GM12892 (cell line): ENCODE data around the gene ADAMTS12. TPM values are rescaled to one million over a fixed set of nuclear protein-coding genes. Genes with fewer than 3 reads are reported as not detected.

Source experiments
- DNase-seq: peaks from one replicate; pipeline ENCODE4 v3.0.0; 2011; ENCODE audit not compliant: insufficient read length
- FAIRE-seq: peaks from 2 replicates; lab custom pipeline; 2011; peaks lifted over from hg19 to GRCh38; lab: Jason Lieb, UNC
- POLR2A ChIP-seq: IDR thresholded peaks from 2 replicates; pipeline ENCODE4 v1.6.1; 2011; ENCODE audit warnings: low read depth, low read length, control low read depth
- POLR2AphosphoS5 ChIP-seq: IDR thresholded peaks from 2 replicates; pipeline ENCODE4 v1.6.1; 2011; ENCODE audit warnings: low read depth, low read length, control low read depth
- TAF1 ChIP-seq: IDR thresholded peaks from 2 replicates; pipeline ENCODE4 v1.6.1; 2011; ENCODE audit warnings: low read depth, mild to moderate bottlenecking, control low read depth, low read length, borderline replicate concordance
- polyA plus RNA-seq: library from polyadenylated mRNA; unstranded; fragments of >200 nt; gene quantifications from one replicate; pipeline ENCODE4 v1.2.1, GENCODE V29; 2012; ENCODE audit warnings: missing spikeins, inconsistent platforms; ENCODE audit not compliant: missing spikeins

The ADAMTS12 gene, protein sequence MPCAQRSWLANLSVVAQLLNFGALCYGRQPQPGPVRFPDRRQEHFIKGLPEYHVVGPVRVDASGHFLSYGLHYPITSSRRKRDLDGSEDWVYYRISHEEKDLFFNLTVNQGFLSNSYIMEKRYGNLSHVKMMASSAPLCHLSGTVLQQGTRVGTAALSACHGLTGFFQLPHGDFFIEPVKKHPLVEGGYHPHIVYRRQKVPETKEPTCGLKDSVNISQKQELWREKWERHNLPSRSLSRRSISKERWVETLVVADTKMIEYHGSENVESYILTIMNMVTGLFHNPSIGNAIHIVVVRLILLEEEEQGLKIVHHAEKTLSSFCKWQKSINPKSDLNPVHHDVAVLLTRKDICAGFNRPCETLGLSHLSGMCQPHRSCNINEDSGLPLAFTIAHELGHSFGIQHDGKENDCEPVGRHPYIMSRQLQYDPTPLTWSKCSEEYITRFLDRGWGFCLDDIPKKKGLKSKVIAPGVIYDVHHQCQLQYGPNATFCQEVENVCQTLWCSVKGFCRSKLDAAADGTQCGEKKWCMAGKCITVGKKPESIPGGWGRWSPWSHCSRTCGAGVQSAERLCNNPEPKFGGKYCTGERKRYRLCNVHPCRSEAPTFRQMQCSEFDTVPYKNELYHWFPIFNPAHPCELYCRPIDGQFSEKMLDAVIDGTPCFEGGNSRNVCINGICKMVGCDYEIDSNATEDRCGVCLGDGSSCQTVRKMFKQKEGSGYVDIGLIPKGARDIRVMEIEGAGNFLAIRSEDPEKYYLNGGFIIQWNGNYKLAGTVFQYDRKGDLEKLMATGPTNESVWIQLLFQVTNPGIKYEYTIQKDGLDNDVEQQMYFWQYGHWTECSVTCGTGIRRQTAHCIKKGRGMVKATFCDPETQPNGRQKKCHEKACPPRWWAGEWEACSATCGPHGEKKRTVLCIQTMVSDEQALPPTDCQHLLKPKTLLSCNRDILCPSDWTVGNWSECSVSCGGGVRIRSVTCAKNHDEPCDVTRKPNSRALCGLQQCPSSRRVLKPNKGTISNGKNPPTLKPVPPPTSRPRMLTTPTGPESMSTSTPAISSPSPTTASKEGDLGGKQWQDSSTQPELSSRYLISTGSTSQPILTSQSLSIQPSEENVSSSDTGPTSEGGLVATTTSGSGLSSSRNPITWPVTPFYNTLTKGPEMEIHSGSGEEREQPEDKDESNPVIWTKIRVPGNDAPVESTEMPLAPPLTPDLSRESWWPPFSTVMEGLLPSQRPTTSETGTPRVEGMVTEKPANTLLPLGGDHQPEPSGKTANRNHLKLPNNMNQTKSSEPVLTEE (N-terminal part only)
- 12.6 TPM for polyA plus RNA-seq

DNA sequence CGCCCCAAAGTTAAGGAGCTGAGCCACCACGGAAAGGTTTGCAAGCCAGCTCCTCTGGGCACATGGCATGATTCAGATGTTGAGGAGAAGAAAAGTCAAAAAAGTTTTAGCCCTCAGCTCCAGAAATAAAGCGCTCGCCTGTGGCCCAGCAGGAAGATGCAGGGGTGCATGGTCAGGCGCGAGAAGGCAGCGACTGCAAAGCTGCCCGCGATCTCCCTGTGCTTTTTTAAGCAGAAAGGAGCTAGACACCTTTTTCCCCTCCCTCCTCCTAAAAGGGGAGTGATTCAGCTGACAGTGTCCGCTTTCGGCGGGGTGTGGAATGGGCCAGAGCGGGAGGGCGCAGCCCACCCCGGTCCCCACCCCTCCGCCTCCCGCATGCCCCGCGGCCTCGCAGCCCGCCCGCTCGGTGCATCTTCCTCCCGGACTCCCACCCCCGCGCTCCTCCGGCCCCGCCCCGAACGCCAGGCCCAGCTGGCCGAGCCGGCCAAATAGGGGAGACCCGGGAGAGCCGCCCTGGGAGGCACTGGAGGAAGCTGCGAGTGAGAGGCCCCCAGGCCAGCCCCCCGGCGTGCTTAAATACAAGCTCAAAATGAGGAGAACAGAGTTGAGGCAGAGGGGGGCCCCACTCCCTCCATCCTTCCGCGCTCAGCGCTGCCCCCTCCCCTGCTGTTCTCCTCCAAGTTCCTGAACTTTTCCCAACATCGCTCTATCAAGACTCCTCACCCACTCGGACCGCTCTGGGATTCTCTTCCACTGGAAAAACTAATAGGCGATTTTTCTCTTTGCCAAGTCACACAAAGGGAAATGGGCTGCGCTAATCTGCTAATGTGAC is at the start of gene ADAMTS12:
Gene ADAMTS12 (minus strand): TSS at position 203 of the 832 bp plus-strand sequence. CDS start 134 bp downstream, at position 69.
- FAIRE-seq (no peak), DNase-seq (peak; percentile 25)
- TF ChIP-seq POLR2A (no peak), POLR2AphosphoS5 (no peak), TAF1 (no peak)

DNA sequence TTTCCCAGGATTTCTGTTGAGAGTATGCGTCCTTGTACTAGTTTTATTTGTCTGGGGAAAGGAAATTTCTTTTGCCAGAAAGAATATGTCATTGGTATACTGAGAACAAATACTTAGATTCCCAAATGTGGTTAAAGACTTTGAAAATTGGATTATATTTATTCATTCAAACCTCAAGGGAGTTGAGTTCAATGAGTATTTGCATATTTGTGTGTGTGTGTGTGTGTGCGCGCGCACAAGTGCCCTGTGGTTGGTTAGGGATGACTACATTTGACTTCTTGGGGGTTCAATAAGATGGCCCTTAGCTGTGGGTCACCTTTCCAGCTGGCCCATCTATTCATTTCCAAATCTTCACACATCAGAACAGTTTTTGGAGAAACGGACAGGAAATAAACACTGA is 49.3 kb upstream of the ADAMTS12 start:
- FAIRE-seq (no peak), DNase-seq (no peak)
- TF ChIP-seq POLR2AphosphoS5 (no peak), POLR2A (no peak), TAF1 (no peak)

DNA sequence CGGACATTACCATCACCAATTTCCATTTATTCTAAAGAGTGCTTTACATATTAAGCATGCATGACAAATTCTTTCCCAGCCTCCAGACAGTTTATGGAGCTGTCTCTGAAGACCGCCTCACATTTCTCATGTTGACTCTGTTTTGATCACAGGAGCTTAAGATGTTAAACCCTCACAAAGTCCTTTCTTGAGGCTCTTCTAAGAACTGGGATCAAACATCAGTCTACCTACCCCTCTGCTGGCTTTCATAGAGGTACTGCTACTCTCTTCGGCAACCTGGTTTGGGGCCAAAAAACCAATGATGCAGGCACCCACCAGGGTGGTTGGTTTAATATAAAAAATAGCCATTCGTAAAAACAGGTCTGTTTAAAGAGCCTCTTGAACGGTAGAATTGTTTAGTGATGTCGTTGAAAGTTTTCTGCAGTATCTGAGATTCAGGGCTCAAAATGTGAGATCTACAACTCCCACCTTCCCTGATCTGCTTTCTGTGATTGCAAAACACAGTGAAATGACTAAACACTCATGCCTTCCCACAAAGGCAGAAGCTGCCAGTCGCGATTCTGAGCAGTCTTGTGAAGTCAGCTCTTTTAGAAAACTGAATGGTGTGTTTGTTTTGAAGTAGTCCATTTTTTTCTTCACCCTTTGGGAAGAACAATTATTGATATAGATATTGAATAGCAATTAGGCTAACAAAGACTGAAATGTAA is 47.9 kb upstream of the ADAMTS12 start:
- FAIRE-seq (no peak), DNase-seq (no peak)
- TF ChIP-seq POLR2AphosphoS5 (no peak), TAF1 (no peak), POLR2A (no peak)

DNA sequence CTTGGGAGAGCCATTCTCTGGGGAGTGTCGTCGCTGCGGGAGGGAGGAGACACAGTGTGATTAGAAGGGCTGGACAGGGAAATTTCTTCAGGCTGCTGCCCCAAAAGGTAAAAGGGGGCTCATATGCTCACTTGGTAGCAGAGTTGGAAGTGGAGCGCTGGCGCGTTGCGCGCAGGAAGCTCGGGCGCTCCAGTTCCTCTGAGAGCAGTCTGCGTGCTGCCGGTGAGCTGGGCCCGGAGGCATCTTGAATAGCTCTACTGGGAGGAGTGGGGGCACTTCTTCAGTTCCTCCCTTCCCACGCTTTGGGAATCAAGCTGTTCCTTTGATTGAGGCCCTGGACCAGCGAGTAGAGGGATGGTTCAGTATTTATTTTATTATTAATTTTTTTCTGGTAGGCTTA is 47.1 kb upstream of the ADAMTS12 start:
- FAIRE-seq (no peak), DNase-seq (no peak)
- no peak for TF ChIP-seq POLR2A
- no peak for TF ChIP-seq TAF1
- TF ChIP-seq POLR2AphosphoS5 = no peak

DNA sequence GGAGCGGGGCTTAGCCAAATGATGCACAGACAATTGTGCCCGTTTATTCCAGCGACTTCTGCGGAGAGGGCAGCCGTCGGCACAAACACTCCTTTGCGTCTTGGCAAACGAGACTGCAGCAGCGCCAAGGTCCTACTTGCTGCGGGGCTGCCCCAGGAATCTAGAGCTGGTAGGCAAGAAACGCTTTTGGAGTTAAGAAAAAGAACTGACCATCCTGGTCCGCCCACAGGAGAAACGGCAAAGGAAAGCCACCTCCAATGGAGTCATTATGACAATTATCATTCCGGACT is 46.7 kb upstream of the ADAMTS12 start:
- TF ChIP-seq TAF1 (no peak), POLR2A (no peak), POLR2AphosphoS5 (no peak)

DNA sequence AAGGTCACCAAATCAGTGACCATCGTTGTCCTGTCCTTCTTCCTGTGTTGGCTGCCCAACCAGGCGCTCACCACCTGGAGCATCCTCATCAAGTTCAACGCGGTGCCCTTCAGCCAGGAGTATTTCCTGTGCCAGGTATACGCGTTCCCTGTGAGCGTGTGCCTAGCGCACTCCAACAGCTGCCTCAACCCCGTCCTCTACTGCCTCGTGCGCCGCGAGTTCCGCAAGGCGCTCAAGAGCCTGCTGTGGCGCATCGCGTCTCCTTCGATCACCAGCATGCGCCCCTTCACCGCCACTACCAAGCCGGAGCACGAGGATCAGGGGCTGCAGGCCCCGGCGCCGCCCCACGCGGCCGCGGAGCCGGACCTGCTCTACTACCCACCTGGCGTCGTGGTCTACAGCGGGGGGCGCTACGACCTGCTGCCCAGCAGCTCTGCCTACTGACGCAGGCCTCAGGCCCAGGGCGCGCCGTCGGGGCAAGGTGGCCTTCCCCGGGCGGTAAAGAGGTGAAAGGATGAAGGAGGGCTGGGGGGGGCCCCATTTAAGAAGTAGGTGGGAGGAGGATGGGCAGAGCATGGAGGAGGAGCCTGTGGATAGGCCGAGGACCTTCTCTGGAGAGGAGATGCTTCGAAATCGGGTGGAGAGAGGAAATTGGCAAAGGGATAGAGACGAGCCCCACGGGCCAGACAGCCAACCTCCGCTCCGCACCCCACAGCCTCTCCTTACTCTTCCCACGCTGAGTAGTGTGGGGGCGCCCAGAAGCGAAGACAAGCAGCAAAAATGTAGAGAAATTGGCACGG is 46.1 kb upstream of the ADAMTS12 start:
- no peak for TF ChIP-seq POLR2A
- no peak for TF ChIP-seq TAF1
- TF ChIP-seq POLR2AphosphoS5 = no peak
- no peak for DNase-seq
- FAIRE-seq = no peak

More for the DNA sequence above, 46.7 kb upstream of the ADAMTS12 start:
- DNase-seq (no peak), FAIRE-seq (no peak)

DNA sequence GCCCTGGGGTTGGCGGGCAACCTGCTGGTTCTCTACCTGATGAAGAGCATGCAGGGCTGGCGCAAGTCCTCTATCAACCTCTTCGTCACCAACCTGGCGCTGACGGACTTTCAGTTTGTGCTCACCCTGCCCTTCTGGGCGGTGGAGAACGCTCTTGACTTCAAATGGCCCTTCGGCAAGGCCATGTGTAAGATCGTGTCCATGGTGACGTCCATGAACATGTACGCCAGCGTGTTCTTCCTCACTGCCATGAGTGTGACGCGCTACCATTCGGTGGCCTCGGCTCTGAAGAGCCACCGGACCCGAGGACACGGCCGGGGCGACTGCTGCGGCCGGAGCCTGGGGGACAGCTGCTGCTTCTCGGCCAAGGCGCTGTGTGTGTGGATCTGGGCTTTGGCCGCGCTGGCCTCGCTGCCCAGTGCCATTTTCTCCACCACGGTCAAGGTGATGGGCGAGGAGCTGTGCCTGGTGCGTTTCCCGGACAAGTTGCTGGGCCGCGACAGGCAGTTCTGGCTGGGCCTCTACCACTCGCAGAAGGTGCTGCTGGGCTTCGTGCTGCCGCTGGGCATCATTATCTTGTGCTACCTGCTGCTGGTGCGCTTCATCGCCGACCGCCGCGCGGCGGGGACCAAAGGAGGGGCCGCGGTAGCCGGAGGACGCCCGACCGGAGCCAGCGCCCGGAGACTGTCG is 45.4 kb upstream of the ADAMTS12 start:
- DNase-seq (no peak), FAIRE-seq (no peak)
- TF ChIP-seq POLR2A (no peak), POLR2AphosphoS5 (no peak), TAF1 (no peak)

DNA sequence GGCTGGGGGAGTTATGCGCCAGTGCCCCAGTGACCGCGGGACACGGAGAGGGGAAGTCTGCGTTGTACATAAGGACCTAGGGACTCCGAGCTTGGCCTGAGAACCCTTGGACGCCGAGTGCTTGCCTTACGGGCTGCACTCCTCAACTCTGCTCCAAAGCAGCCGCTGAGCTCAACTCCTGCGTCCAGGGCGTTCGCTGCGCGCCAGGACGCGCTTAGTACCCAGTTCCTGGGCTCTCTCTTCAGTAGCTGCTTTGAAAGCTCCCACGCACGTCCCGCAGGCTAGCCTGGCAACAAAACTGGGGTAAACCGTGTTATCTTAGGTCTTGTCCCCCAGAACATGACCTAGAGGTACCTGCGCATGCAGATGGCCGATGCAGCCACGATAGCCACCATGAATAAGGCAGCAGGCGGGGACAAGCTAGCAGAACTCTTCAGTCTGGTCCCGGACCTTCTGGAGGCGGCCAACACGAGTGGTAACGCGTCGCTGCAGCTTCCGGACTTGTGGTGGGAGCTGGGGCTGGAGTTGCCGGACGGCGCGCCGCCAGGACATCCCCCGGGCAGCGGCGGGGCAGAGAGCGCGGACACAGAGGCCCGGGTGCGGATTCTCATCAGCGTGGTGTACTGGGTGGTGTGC is 44.7 kb upstream of the ADAMTS12 start, which contains the start of gene RXFP3:
Gene RXFP3 (plus strand): TSS at position 6 of the 636 bp plus-strand sequence. CDS start 355 bp downstream, at position 361.
- TF ChIP-seq TAF1 (no peak), POLR2A (no peak), POLR2AphosphoS5 (no peak)
- no peak for FAIRE-seq
- no peak for DNase-seq
